HG03342 (cell line): Measurements from ENCODE around the gene STING1.
"Not testable (repeated sequence)": the region's sequence is repeated elsewhere in the genome, so short reads cannot be mapped to it uniquely, and the experiment has no call there.

Experiments used
- ATAC-seq: cut with Tn5 transposase; IDR thresholded peaks from one replicate; pipeline ENCODE4 v1.9.1; 2021; ENCODE audit warnings: mild to moderate bottlenecking, moderate library complexity; ENCODE audit not compliant: unreplicated experiment

The STING1 gene

DNA sequence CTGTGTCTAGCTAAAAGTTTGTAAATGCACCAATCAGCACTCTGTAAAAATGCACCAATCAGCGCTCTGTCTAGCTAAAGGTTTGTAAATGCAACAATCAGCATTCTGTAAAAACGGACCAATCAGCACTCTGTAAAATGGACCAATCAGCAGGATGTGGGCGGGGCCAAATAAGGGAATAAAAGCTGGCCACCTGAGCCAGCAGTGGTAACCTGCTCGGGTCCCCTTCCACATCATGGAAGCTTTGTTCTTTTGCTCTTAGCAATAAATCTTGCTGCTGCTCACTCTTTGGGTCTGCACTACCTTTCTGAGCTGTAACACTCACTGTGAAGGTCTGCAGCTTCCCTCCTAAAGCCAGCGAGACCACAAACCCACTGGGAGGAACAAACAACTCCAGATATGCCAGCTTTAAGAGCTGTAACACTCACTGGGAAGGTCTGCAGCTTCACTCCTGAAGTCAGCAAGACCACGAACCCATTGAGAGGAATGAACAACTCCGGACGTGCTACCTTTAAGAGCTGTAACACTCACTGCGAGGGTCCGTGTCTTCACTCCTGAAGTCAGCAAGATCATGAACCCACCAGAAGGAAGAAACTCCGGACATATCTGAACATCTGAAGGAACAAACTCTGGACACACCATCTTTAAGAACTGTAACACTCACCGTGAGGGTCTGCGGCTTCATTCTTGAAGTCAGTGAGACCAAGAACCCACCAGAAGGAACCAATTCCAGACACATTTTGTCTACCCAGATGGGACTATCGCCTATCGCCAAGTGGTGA is 20.7 kb upstream of the STING1 start:
- not testable (repeated sequence) for ATAC-seq

DNA sequence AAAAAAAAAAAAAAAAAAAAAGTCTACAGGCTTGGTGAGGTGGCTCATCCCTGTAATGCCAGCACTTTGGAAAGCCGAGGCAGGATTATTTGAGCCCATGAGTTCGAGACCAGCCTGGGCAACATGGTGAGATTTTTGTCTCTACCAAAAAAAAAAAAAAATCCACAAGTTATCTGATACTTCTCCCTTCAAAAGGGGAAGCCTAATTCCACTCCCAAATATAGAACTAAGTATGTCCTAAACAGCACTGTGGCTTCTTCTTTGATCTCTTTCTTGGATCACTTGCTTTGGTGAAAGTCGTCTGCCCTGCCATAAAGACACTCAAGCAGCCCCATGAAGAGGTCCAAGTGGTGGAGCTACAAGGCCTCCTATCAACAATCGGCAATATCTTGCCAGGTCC is 18.8 kb upstream of the STING1 start:
- no peak for ATAC-seq

DNA sequence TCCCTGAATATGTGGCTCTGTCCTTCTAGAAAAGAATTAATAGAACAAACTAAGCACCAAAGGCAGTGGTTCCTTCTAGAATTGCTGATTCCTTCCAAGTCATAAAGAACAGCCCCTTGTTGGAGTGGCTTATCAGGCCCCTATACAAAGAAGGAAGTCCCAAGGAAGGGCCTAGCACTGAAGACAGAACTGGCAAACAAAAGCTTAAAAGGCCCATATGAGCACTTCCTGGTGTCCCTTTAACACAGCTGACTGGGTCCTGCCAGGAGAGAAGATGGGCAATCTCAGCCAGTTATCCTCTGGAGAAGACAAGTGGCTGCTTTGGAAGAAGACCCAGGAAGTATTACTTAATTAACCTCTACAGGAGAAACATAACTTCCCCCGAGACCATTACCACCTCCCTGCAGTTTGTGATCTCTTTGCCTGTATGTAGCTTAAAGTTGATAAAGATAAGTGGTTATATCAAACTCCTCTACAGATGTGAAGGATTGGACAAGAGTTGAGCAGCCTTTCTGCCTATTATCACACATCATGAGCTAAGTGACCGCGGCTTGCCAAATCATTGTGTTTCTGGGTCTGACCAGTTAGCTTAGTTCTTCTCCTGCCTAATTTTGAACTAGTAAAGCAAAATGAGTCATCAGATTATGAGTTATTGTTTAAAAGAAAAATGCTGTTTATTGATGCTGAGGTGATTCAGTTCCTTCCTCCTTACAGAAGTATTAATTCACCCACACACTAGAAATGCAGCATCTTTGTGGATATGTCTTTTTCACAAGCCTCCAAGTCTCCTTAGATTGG is 13.3 kb upstream of the STING1 start:
- no peak for ATAC-seq

DNA sequence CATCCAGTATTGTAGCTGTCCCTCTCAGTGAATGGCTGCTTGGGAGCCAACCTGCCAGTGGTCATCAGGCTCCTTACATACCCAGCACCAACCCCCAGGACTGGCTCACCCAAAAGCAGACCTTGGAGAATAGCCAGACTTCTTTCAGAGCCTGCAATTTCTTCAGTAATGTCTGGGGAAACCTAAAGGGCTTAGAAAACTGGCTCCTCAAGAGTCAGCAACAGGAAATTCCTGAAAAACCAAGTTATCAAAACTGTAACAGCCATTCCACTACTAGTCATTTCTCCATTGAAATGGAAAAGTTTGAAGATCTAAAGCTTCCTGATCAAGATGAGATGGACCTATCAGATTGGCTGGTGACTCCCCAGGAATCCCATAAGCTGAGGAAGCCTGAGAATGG is 12.3 kb upstream of the STING1 start:
- ATAC-seq: no peak

DNA sequence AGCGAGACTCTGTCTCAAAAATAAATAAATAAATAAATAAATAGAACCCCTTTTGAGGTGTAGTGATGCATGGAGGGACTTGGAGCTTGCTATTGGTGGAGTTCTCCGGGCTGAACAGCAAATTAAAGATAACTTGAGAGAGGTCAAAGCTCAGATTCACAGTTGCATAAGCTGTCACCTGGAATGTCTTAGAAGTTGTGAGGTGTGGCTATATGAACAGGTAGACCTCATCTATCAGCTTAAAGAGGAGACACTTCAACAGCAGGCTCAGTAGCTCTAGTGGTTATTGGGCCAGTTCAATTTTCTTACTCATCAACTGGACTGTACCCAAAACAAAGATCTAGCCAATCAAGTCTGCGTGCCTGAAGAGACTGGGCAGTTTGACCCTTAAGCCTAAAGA is 11.7 kb upstream of the STING1 start:
- ATAC-seq: no peak

DNA sequence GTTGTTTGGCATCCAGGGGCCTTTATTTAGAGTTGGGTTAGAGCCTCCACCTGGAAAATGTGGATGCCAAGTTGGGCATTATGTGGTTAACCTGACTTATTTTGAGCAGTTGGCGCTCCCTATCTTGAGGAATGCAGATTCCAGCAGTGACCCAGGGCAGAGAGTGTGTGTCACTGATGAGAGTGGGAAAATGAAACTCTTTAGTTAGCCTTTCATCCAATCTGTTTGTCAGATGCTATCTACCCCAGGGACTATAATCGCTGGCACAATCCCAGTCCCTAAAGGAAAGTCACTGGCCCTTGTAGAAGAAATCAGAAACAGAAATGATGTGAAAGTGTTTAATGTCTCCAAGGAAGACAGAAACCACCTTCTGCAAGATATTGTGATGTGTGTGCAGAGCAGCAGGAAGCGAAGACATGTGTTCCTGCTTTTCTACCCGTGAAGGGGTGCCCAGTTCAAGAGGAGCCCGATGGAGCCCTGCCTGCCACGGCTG is 10.2 kb upstream of the STING1 start:
- ATAC-seq: no peak

DNA sequence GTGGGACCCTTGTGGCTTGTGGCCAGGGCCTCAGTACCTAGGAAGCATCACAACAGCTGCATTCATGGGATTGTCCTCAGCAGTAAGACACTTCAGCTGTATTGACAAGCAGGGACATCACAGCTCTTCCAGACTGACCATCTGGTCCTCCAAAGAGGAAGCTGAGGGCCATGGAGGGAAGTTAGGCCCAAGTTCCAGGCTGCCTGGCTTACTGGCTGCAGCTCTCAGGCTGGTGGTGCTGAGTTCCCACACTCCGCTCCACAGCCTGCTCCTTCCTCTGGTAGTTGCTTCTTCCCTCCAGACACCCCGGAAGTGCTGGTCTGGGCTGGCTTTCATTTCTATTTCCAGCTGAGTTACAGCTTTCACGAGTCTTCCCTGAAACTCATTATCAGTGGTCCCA is 5.7 kb upstream of the STING1 start:
- no peak for ATAC-seq

DNA sequence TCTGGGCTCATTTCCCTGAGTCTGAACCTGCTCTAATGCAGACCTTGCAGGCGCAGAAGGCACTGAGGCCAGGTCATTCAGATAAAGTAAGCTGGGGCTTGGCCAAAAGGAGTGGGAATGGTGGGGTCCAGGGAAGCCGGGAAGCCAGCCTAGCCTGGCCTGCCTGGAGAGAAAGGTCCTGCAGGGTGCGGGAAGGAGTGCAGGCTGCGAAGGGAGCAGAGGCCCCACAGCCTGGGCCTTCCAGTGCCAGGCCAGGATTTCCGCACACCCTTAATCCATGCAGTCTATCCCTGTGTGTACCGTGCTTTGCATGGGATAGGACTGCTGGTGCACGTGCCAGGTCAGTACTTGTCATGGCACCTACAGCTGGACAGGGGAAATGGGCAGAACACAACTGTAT is 3.6 kb upstream of the STING1 start:
- no peak for ATAC-seq

DNA sequence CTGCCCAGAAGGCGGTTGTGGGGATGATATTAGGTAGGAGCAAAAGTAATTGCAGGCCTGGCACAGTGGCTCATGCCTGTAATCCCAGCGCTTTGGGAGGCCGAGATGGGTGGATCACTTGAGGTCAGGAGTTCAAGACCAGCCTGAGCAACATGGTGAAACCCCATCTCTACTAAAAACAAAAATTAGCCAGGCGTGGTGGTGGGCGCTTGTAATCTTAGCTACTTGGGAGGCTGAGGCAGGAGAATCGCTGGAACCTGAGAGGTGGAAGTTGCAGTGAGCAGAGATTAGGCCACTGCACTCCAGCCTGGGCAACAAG is 291 bp upstream of the STING1 start:
- ATAC-seq: not testable (repeated sequence)

DNA sequence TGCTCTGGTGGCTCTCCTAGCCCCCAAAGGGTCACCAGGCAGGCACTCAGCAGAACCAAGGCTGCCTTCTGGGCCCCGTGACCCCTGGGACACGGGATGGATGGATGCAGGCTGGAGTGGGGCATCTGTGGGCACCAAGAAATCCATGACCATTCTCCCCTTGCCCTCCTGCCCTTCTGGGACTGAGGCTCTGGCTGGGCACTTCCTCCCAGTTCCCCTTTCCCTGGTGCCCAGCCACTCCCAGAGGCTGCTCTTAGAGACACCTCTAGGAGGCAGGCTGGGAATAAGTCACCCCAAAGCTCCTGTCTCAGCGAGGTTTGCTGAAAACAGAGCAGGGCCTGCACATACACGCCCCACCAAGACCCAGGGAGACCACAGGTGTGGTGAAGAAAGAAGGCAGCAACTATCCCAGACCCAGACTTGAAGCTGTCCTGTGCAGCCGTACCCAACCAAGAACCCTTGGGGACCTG is 943 bp downstream of the STING1 start:
- peak; percentile 22 for ATAC-seq

DNA sequence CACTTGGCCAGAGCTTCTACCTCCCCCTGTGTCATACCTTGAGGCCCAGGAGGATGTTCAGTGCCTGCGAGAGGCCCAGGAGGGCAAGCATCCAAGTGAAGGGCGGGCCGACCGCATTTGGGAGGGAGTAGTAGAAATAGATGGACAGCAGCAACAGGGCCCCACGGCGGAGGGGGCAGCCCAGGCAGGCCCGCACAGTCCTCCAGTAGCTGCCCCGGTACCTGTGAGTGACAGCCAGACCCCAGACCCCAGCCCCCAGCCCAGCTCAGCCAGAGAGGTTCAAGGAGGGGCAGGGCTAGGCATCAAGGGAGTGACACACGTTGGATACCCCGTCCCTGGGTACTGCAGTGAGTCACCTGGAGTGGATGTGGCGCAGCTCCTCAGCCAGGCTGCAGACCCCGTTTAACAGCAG is 1.4 kb downstream of the STING1 start:
- no peak for ATAC-seq

DNA sequence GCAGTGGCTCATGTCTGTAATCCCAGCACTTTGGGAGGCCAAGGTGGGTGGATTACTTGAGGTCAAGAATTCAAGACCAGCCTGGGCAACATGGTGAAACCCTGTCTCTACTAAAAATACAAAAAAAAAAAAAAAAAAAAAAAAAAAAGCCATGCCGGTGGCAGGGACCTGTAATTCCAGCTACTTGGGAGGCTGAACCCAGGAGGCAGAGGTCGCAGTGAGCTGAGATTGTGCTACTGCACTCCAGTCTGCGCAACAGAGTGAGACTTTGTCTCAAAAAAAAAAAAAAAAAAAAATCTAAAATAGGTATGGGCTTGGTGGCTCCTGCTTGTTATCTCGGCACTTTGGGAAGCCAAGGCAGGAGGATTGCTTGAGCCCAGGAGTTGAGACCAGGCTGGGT is 2.8 kb downstream of the STING1 start:
- not testable (repeated sequence) for ATAC-seq

DNA sequence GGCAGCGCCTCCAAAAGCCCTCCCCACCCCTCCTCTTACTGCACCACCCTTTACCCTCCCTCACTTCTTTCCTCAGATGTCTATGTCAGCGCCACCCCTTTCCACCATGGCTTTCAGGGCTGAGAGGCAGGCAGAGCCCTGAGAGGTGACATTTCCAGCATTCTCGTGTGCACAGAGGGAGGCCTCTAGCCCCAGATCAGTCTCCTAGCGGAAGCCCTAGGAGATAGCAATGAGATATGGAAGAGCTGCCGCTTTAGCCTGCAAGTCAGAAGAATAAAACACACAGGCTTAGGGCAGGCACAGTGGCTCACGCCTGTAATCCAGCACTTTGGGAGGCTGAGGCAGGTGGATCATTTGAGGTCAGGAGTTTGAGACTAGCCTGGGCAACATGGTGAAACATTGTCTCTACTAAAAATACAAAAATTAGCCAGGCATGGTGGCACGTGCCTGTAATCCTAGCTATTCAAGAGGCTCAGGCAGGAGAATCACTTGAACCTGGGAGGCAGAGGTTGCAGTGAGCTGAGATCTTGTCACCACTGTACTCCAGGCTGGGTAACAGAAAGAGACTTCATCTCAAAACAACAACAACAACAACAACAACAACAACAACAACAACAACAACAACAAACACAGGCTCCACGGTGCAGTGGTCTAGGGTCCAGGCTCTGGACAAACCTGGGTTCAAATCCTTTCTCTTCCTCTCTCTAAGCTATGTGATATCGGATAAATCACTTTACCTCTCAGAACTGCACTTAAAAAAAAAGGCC is 3.7 kb downstream of the STING1 start:
- not testable (repeated sequence) for ATAC-seq

DNA sequence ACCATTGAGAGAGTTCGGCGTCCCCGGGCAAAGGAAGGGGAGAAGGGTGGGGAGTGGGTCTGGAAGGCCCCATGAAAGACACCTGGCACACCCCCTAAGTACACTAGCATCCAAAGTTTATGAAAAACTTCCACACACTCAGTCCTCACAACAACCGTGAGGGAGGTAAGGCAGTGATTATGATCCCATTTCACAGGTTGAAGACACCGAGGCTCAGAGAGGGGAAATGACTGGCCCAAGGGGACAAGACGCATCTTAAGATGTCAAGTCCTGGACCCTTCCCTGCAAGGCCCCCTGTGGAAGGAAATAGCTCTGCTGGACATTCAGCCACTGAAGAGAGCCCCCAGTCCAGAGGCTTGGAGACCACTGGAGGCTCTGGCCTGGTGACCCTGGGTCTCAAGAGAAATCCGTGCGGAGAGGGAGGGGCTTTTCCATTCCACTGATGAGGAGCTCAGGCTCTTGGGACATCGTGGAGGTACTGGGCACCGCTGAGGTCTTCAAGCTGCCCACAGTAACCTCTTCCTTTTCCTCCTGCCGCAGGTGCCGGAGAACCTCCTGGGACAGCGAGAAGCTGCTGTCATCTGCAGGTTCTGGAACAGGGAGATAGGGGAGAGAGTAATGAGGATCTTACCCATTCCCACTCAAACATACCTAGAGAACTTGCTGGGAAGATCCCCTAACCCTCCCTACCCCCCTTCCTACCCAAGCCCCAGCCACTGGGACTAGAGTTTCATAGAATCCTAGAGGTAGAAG is 6.5 kb downstream of the STING1 start:
- ATAC-seq: no peak

DNA sequence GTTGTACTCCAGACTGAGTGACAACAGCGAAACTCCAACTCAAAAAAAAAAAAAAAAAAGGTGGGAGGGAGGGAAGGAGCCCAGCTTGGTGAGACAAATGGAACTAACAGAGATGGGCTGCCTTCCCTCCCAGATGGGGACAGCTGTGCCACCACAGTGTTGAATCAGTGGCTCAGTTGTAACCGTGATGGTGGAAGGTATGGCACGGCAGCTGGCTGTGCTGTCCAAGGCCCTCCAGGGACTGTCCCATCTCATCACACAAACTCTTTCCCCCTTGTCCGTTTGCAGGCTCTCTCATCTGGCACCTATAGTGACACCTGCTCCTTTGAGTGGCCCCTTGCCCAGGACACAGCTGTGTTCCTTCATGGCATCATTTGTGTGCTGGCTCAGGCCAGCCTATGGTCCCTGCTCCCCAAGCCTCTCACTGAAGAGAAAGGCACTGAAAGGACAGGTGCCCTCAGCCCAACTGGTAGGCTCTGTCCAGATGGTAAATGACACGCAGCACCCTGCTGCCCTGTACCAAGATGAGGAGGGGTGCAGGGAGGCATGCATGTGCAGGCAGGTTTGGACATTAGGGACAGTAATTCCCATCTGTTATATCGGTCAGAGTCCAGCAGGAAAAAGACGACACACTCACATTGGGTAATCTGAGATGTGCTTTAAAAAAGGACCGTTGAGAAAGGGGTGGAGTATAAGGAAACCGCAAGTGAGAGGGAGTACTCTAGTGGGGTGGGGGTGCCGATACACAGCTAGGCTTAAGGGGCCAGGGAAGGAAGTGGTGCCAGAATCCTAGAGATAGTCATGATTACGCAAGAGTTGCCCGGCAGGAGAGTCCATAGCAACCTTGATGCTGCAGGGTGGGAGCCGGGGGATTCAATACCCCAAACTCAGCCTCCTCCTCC is 7.4 kb downstream of the STING1 start:
- no peak for ATAC-seq

DNA sequence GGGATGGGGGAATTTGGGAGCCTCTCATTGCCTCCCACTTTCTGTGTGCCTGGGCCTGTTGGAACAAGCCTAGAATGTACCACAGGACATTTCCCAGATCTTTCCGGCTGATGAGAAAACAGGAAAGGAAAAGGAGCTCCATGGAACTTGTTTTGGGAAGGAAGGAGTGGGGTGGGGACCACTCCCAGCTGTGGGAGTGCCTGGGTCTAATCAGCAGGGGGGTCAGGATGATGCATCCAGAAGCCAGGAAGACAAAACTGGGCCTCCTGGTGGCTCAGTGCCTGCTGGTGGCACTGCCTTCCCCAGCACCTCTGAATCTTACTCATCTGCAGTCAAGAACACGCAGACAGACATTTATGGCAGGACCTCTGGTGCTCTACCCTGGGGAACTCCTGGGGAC is 9.0 kb downstream of the STING1 start:
- ATAC-seq: no peak

DNA sequence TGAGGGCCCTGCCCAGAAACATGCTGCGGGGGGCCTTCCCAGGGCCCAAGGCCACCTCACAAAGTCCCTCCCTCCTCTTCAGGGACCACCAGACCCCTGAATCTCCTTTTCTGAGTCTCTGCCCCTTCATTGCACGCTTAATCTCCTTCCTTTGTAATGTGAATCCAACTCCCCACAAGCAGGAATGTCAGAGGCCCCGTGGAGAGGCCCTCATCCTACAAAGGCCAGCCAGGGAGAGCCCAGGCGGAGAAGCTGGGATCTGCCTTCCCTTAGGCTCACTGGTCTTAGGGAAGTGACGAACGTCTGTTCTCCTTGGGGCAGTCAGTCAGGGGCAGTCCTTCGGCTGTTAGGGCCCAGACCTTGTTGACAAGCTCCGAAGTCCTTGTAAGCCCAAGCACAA is 9.5 kb downstream of the STING1 start:
- ATAC-seq: no peak

DNA sequence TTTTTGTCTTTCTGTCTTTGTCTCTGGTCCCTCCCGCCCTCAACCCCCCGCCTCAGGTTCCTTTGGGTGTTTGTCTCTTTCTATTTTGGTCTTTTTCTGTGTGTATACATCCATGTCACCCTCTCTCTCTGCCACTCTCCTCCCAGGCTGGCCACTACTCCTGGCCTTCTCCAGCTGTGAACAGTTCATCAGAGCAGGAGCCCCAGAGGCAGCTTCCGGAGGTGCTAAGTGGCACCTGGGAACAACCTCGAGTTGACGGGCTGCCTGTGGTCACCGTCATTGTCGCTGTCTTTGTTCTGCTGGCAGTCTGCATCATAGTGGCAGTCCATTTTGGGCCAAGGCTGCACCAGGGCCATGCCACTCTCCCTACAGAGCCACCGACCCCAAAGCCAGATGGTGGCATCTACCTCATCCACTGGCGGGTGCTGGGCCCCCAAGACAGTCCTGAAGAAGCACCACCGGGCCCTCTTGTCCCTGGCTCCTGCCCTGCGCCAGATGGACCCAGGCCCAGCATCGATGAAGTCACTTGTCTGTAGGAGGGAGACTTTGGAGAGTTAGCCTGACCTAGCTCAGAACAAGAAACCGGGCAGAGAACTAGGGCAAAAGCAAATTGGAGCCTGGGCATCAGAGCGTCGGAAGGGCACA is 10.1 kb downstream of the STING1 start:
- no peak for ATAC-seq

DNA sequence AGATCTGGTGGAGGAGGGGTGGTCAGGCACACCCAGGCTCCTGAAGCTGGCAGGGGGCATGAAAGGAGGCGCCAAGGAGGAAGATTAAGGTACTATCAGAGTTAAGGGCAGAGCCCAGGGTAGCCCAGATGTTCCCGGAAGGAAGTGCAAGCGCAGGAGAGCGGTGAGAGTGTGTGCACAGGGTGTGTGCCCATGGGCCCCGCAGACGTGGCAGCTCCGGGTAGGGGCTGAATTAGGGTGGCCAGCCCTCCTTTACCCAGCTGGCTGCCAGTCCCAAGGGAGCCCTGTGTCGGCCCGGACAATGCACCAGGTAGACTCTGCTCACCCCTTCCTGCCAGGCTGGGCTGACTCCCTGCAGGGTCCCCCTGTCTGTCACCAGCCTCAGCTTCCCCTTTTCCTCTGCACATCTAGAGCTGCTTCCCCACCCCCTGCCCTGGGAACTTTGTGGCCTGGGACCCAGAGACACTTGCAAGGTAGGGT is 11.7 kb downstream of the STING1 start, which contains the start of gene SMIM33:
Gene SMIM33, plus strand, starts transcription at position 184 of the 480 bp plus-strand sequence. Its CDS starts 118 bp downstream, at position 302.
- ATAC-seq: no peak
